Stimulated activated CD4-positive, alpha-beta T cell treated with anti-CD3 and anti-CD28 coated beads, Interleukin-12 subunit alpha, Interleukin-12 subunit beta, amount 100 ng/mL, for 4 hours (primary cell): ENCODE results near the gene ZEB2.

ENCODE experiments used
- DNase-seq: peaks from one replicate; pipeline ENCODE4 v3.0.0-alpha.2; 2020

Gene ZEB2

GRCh38 chr2:144446136-144446535 lies 73.8 kb downstream of the ZEB2 start:
- no peak for DNase-seq

GRCh38 chr2:144445196-144445595 lies 74.7 kb downstream of the ZEB2 start:
- no peak for DNase-seq

GRCh38 chr2:144443837-144444817 lies 75.8 kb downstream of the ZEB2 start:
- DNase-seq: no peak

GRCh38 chr2:144441711-144442141 lies 78.2 kb downstream of the ZEB2 start:
- DNase-seq: no peak

- DNase-seq: no peak
Observed at GRCh38 chr2:144439993-144440392, 79.9 kb downstream of the ZEB2 start.

GRCh38 chr2:144438801-144439631 lies 80.9 kb downstream of the ZEB2 start:
- DNase-seq: no peak

- DNase-seq: no peak
Observed at GRCh38 chr2:144437636-144438035, 82.3 kb downstream of the ZEB2 start.

- no peak for DNase-seq
Observed at GRCh38 chr2:144434425-144435222, 85.3 kb downstream of the ZEB2 start.

GRCh38 chr2:144432921-144433320 lies 87.0 kb downstream of the ZEB2 start:
- DNase-seq: no peak

- no peak for DNase-seq
Observed at GRCh38 chr2:144431998-144432397, 87.9 kb downstream of the ZEB2 start.

GRCh38 chr2:144431392-144431783 lies 88.5 kb downstream of the ZEB2 start:
- no peak for DNase-seq

- no peak for DNase-seq
Observed at GRCh38 chr2:144430722-144431391, 89.1 kb downstream of the ZEB2 start.

- DNase-seq: no peak
Observed at GRCh38 chr2:144429396-144430112, 90.4 kb downstream of the ZEB2 start.

GRCh38 chr2:144426981-144427479 lies 92.9 kb downstream of the ZEB2 start:
- no peak for DNase-seq

- DNase-seq: no peak
Observed at GRCh38 chr2:144426355-144426754, 93.6 kb downstream of the ZEB2 start.

- DNase-seq: no peak
Observed at GRCh38 chr2:144424559-144425240, 95.2 kb downstream of the ZEB2 start.

- DNase-seq: no peak
Observed at GRCh38 chr2:144421606-144422510, 98.1 kb downstream of the ZEB2 start.

GRCh38 chr2:144419218-144419617 lies 100.7 kb downstream of the ZEB2 start:
- DNase-seq: no peak

GRCh38 chr2:144415386-144415785 lies 104.5 kb downstream of the ZEB2 start:
- DNase-seq: no peak
